A673 (cell line): ENCODE data around the gene NCAPG2. TPM values are rescaled to one million over a fixed set of nuclear protein-coding genes. Genes with fewer than 3 reads are reported as not detected.

ENCODE experiments used
- BruUV-seq: library from RNA; stranded (reverse); fragments of 400-500 nt; replicated peaks from 2 replicates; lab custom pipeline; 2021; lab: Mats Ljungman, UMichigan
- CTCF ChIA-PET: fragments of 300-600 bp; sonication (Branson Sonifier 250); formaldehyde crosslinking; loops from one replicate; lab custom pipeline; 2022; ENCODE audit warnings: antibody characterized with exemption; lab: Charles Lee
- POLR2A ChIA-PET: fragments of 300-600 bp; sonication (Branson Sonifier 250); formaldehyde crosslinking; loops from one replicate; lab custom pipeline; 2022; ENCODE audit warnings: antibody characterized with exemption; ENCODE audit not compliant: low non-redundant PET; lab: Charles Lee
- DNase-seq: peaks from one replicate; pipeline ENCODE4 v3.0.0-alpha.2; 2015; ENCODE audit warnings: low spot score
- H3K27ac ChIP-seq: fragments of 200-600 bp; sonication (generic); 2 replicates; pipeline ENCODE4 v1.5.1; 2016; ENCODE audit warnings: mixed run types, low read depth, mild to moderate bottlenecking, mixed read lengths, antibody characterized with exemption, low read length; ENCODE audit not compliant: poor library complexity, severe bottlenecking
- H3K27me3 ChIP-seq: fragments of 200-600 bp; sonication (generic); replicated peaks from 2 replicates; pipeline ENCODE4 v1.6.1; 2017; ENCODE audit warnings: mixed run types, low read depth, mild to moderate bottlenecking, mixed read lengths, antibody characterized with exemption, low read length; ENCODE audit not compliant: insufficient read depth, poor library complexity
- H3K36me3 ChIP-seq: fragments of 200-600 bp; sonication (generic); 2 replicates; pipeline ENCODE4 v1.6.1; 2016; ENCODE audit warnings: mixed run types, mild to moderate bottlenecking, mixed read lengths, antibody characterized with exemption, low read length; ENCODE audit not compliant: insufficient read depth, poor library complexity, severe bottlenecking
- H3K4me1 ChIP-seq: fragments of 200-600 bp; sonication (generic); 2 replicates; pipeline ENCODE4 v1.6.1; 2017; ENCODE audit warnings: mixed run types, mild to moderate bottlenecking, mixed read lengths, antibody characterized with exemption, low read length; ENCODE audit not compliant: insufficient read depth, poor library complexity, severe bottlenecking
- H3K4me3 ChIP-seq: fragments of 200-600 bp; sonication (generic); 2 replicates; pipeline ENCODE4 v1.5.1; 2016; ENCODE audit warnings: low read depth, mixed run types, mild to moderate bottlenecking, mixed read lengths, low read length; ENCODE audit not compliant: poor library complexity, severe bottlenecking
- H3K9me3 ChIP-seq: fragments of 200-600 bp; sonication (generic); 2 replicates; pipeline ENCODE4 v1.6.1; 2016; ENCODE audit warnings: mixed run types, low read depth, mild to moderate bottlenecking, mixed read lengths, antibody characterized with exemption, low read length; ENCODE audit not compliant: poor library complexity, severe bottlenecking
- CTCF ChIP-seq: fragments of 300-800, 200-600 bp; sonication (generic); conservative IDR thresholded peaks from 2 replicates; pipeline ENCODE4 v1.5.1; 2017; ENCODE audit warnings: low read depth, mild to moderate bottlenecking, antibody characterized with exemption, low read length, moderate library complexity, mixed read lengths
- EZH2 ChIP-seq: fragments of 200-600 bp; sonication (generic); IDR thresholded peaks from 2 replicates; pipeline ENCODE4 v1.6.1; 2017; ENCODE audit warnings: borderline replicate concordance, low read depth, mild to moderate bottlenecking, mixed read lengths, antibody characterized with exemption, low read length; ENCODE audit not compliant: poor library complexity, severe bottlenecking
- intact Hi-C: fragments of 100-400 bp; cut with micrococcal nuclease; formaldehyde crosslinking; loops from one replicate; pipeline ENCODE4 v1.10.0; 2022; ENCODE audit not compliant: unreplicated experiment
- total RNA-seq: library from RNA; stranded (reverse); gene quantifications from 2 replicates; pipeline ENCODE4 v1.2.3, GENCODE V29; 2021

The NCAPG2 gene
- total RNA-seq, 1 experiment from 2014 or later: 127 TPM

DNA sequence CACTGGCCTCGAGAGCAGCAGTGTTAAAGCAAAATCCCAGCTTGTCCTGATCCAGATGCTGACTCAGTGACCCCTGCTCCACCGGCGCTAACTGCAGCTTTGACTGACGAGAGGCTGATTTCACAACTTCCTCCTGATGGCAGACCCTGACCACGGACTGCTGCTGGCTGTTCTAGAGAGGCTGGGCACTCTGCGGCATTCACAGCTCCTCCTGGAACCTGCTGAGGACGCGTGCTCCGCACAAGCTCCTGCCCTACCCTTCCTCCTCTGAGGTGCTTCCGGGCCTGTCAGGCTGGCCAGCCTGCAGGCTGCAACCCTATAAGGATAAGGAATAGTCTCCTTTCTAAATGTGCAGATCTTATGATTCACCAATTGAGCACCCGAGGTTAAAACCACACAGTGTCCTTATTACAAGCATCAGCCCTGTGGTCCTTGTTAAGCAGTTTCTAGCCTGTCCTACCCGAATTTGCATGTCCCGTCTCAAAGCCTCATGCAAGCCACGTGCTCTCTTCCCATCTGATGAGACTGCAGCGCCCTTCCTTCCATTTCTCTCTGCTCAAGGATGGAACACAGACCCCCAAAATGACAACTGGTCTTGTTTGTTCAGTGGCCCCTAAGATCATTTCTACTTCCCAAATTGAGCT, 35.5 kb upstream of the NCAPG2 start:
- H3K4me3 ChIP-seq: no peak overlapping the region
- POLR2A ChIA-PET: no interaction called here
- no peak for DNase-seq
- TF ChIP-seq CTCF (no peak), EZH2 (no peak)
- peaks cover 15% of the 10 kb centered on the region for H3K36me3 ChIP-seq
- H3K27me3 ChIP-seq: no peaks in the 10 kb centered on the region
- H3K4me1 ChIP-seq: no peaks in the 10 kb centered on the region
- H3K9me3 ChIP-seq: no peaks in the 10 kb centered on the region
- CTCF ChIA-PET: no interaction called here
- intact Hi-C loops: no loop called here
- no peak overlapping the region for H3K27ac ChIP-seq
- no TSS peak for BruUV-seq

GRCh38 chr7:158738841-158739240, 34.2 kb upstream of the NCAPG2 start:
- TF ChIP-seq CTCF: no peak
- no peaks in the 10 kb centered on the region for H3K4me1 ChIP-seq
- no TSS peak for BruUV-seq
- ChIA-PET POLR2A (no interaction called here), CTCF (no interaction called here)
- no peaks in the 10 kb centered on the region for H3K27me3 ChIP-seq
- H3K4me3 ChIP-seq: no peak overlapping the region
- no peaks in the 10 kb centered on the region for H3K9me3 ChIP-seq
- peaks cover 15% of the 10 kb centered on the region for H3K36me3 ChIP-seq
- intact Hi-C loops: no loop called here
- H3K27ac ChIP-seq: no peak overlapping the region
- no peak for DNase-seq

GRCh38 chr7:158737064-158737695, 32.6 kb upstream of the NCAPG2 start:
- BruUV-seq: no TSS peak
- Histone ChIP-seq H3K9me3 (no peaks in the 10 kb centered on the region), H3K4me3 (no peak overlapping the region), H3K27ac (no peak overlapping the region), H3K27me3 (no peaks in the 10 kb centered on the region), H3K4me1 (peaks cover 11% of the 10 kb centered on the region), H3K36me3 (peaks cover 15% of the 10 kb centered on the region)
- no peak for DNase-seq
- intact Hi-C loops: no loop called here
- ChIA-PET POLR2A (no interaction called here), CTCF (no interaction called here)
- TF ChIP-seq EZH2 (no peak), CTCF (no peak)
